Stimulated activated CD4-positive, alpha-beta T cell treated with anti-CD3 and anti-CD28 coated beads, Interleukin-15, amount 100 ng/mL, for 48 hours (primary cell): ENCODE data around the gene SLC25A42.
A peak's percentile ranks its signal among the peaks of the same experiment; 100 is the strongest.
"Not testable (repeated sequence)": the region's sequence is repeated elsewhere in the genome, so short reads cannot be mapped to it uniquely, and the experiment has no call there.

Experiments
- DNase-seq, 2 donors: peaks; one replicate each; pipeline ENCODE4 v3.0.0-alpha.2; 2020; ENCODE audit warnings: low read depth in 2 of 2

The SLC25A42 gene

GRCh38 chr19:19134687-19135158 is 70.9 kb downstream of the SLC25A42 start:
- DNase-seq: peak in 1 of 2 donors; percentile 22

GRCh38 chr19:19135713-19136112 is 71.9 kb downstream of the SLC25A42 start:
- not testable (repeated sequence) for DNase-seq

GRCh38 chr19:19137556-19138108 is 73.8 kb downstream of the SLC25A42 start:
- DNase-seq: no peak

GRCh38 chr19:19138109-19138981 is 74.6 kb downstream of the SLC25A42 start, which contains the start of gene TMEM161A:
TSS of gene TMEM161A (minus strand) at chr19:19138478. CDS start at chr19:19138428, 50 bp downstream.
- DNase-seq: peak; percentile 94 to 96

GRCh38 chr19:19139876-19140229 is 76.1 kb downstream of the SLC25A42 start:
- no peak for DNase-seq

- DNase-seq: no peak
Measured at GRCh38 chr19:19140476-19140875, 76.7 kb downstream of the SLC25A42 start.

- DNase-seq: no peak
Measured at GRCh38 chr19:19142347-19142746, 78.6 kb downstream of the SLC25A42 start.

- DNase-seq: no peak
Measured at GRCh38 chr19:19145281-19145680, 81.5 kb downstream of the SLC25A42 start.

GRCh38 chr19:19145684-19146608 is 82.2 kb downstream of the SLC25A42 start:
- DNase-seq: peak; percentile 76 to 80

GRCh38 chr19:19146865-19147264 is 83.1 kb downstream of the SLC25A42 start:
- no peak for DNase-seq

GRCh38 chr19:19147344-19147743 is 83.5 kb downstream of the SLC25A42 start:
- no peak for DNase-seq

GRCh38 chr19:19148504-19148903 is 84.7 kb downstream of the SLC25A42 start:
- not testable (repeated sequence) for DNase-seq

- no peak for DNase-seq
Measured at GRCh38 chr19:19149435-19149834, 85.6 kb downstream of the SLC25A42 start.

- DNase-seq: no peak
Measured at GRCh38 chr19:19151418-19151817, 87.6 kb downstream of the SLC25A42 start.

GRCh38 chr19:19152668-19153384 is 89.0 kb downstream of the SLC25A42 start:
- no peak for DNase-seq

- DNase-seq: no peak
Measured at GRCh38 chr19:19154768-19155494, 91.1 kb downstream of the SLC25A42 start.

- no peak for DNase-seq
Measured at GRCh38 chr19:19155495-19156219, 91.9 kb downstream of the SLC25A42 start.

GRCh38 chr19:19157808-19158207 is 94.0 kb downstream of the SLC25A42 start:
- no peak for DNase-seq

- no peak for DNase-seq
Measured at GRCh38 chr19:19159534-19159933, 95.7 kb downstream of the SLC25A42 start.

GRCh38 chr19:19160461-19161035 is 96.8 kb downstream of the SLC25A42 start:
- no peak for DNase-seq
